Activated naive CD4-positive, alpha-beta T cell treated with anti-CD3 and anti-CD28 coated beads, Interleukin-2, amount 10 ng/mL, durations not matched to agents 7 days and 5 days (primary cell): ENCODE data around the gene EPB41.

Source experiments
- CTCF ChIA-PET: fragments of 350-600 bp; sonication (Branson Sonifier 250); formaldehyde crosslinking; loops from one replicate; lab custom pipeline; 2021; ENCODE audit warnings: antibody characterized with exemption; lab: Charles Lee
- DNase-seq: peaks from one replicate; pipeline ENCODE4 v3.0.0-alpha.2; 2020
- H3K27ac Mint-ChIP-seq: one replicate; pipeline ENCODE4 v1.8.0; 2021; ENCODE audit warnings: mild to moderate bottlenecking, moderate library complexity, mixed read lengths
- H3K27me3 Mint-ChIP-seq: one replicate; pipeline ENCODE4 v1.8.0; 2021; ENCODE audit warnings: mild to moderate bottlenecking, mixed read lengths
- H3K36me3 Mint-ChIP-seq: one replicate; pipeline ENCODE4 v1.8.0; 2021; ENCODE audit warnings: mixed read lengths
- H3K4me1 Mint-ChIP-seq: one replicate; pipeline ENCODE4 v1.8.0; 2021; ENCODE audit warnings: mixed read lengths
- H3K4me3 Mint-ChIP-seq: one replicate; pipeline ENCODE4 v1.8.0; 2021; ENCODE audit warnings: mild to moderate bottlenecking, moderate library complexity, mixed read lengths
- H3K9me3 Mint-ChIP-seq: one replicate; pipeline ENCODE4 v1.8.0; 2021; ENCODE audit warnings: mixed read lengths

The EPB41 gene

GRCh38 chr1:28885977-28886730, 28.2 kb upstream of the EPB41 start:
- CTCF ChIA-PET: interaction anchor here (0.9 to 10.4 kb wide), 2 partner anchors 146 to 316 kb away, joined by 3 to 211 read pairs; no protein-coding TSS in a partner anchor
- Mint-ChIP-seq H3K36me3 (peaks cover 3% of the 10 kb centered on the region), H3K9me3 (no peaks in the 10 kb centered on the region), H3K4me3 (peak overlapping the region; percentile 84), H3K27me3 (peaks cover 10% of the 10 kb centered on the region), H3K27ac (peak overlapping the region; percentile 92), H3K4me1 (peaks cover 71% of the 10 kb centered on the region)
- DNase-seq: no peak

GRCh38 chr1:28886731-28887418, 27.5 kb upstream of the EPB41 start:
- Mint-ChIP-seq H3K27me3 (peaks cover 7% of the 10 kb centered on the region), H3K4me3 (peak overlapping the region; percentile 84), H3K9me3 (no peaks in the 10 kb centered on the region), H3K27ac (peak overlapping the region; percentile 92), H3K4me1 (peaks cover 69% of the 10 kb centered on the region), H3K36me3 (peaks cover 6% of the 10 kb centered on the region)
- CTCF ChIA-PET: interaction anchor here (0.9 to 10.4 kb wide), 4 partner anchors 146 to 316 kb away, joined by 3 to 211 read pairs (median 4); no protein-coding TSS in a partner anchor
- DNase-seq: peak; percentile 94

- Mint-ChIP-seq H3K9me3 (no peaks in the 10 kb centered on the region), H3K36me3 (peaks cover 6% of the 10 kb centered on the region), H3K27me3 (peaks cover 3% of the 10 kb centered on the region), H3K4me3 (peak overlapping the region; percentile 84), H3K27ac (peak overlapping the region; percentile 92), H3K4me1 (peaks cover 64% of the 10 kb centered on the region)
- DNase-seq: peak; percentile 63
- CTCF ChIA-PET: interaction anchor here (0.5 to 1.6 kb wide), 3 partner anchors 44 to 315 kb away, joined by 3 to 5 read pairs (median 4); no protein-coding TSS in a partner anchor
These were observed 26.9 kb upstream of the EPB41 start for GRCh38 chr1:28887419-28887834.

- Mint-ChIP-seq H3K4me1 (peaks cover 61% of the 10 kb centered on the region), H3K4me3 (peak overlapping the region; percentile 84), H3K27me3 (peaks cover 3% of the 10 kb centered on the region), H3K36me3 (peaks cover 6% of the 10 kb centered on the region), H3K27ac (peak overlapping the region; percentile 69), H3K9me3 (no peaks in the 10 kb centered on the region)
- DNase-seq: no peak
- CTCF ChIA-PET: interaction anchor here (0.5 to 1.6 kb wide), 3 partner anchors 43 to 315 kb away, joined by 3 to 5 read pairs (median 4); no protein-coding TSS in a partner anchor
These were observed 26.3 kb upstream of the EPB41 start for GRCh38 chr1:28887835-28888682.

- H3K27ac Mint-ChIP-seq: no peak overlapping the region
- peak overlapping the region; percentile 27 for H3K4me3 Mint-ChIP-seq
- H3K9me3 Mint-ChIP-seq: no peaks in the 10 kb centered on the region
- peaks cover 9% of the 10 kb centered on the region for H3K36me3 Mint-ChIP-seq
- peaks cover 57% of the 10 kb centered on the region for H3K4me1 Mint-ChIP-seq
- peaks cover 3% of the 10 kb centered on the region for H3K27me3 Mint-ChIP-seq
- DNase-seq: no peak
- CTCF ChIA-PET: interaction anchor here (1.0 to 1.6 kb wide), 3 partner anchors 25 to 145 kb away, joined by 3 to 4 read pairs (median 4); partner anchors contain the start of gene EPB41
These were observed 25.5 kb upstream of the EPB41 start for GRCh38 chr1:28888915-28889314.

- Mint-ChIP-seq H3K36me3 (peaks cover 11% of the 10 kb centered on the region), H3K27me3 (peaks cover 3% of the 10 kb centered on the region), H3K4me3 (peak overlapping the region; percentile 27), H3K4me1 (peaks cover 55% of the 10 kb centered on the region), H3K9me3 (no peaks in the 10 kb centered on the region), H3K27ac (no peak overlapping the region)
- CTCF ChIA-PET: interaction anchor here (1.0 kb wide), 2 partner anchors 25 to 144 kb away, joined by 3 to 4 read pairs; partner anchors contain the start of gene EPB41
- no peak for DNase-seq
These were observed 25.0 kb upstream of the EPB41 start for GRCh38 chr1:28889357-28889756.

GRCh38 chr1:28890435-28890834, 23.9 kb upstream of the EPB41 start:
- Mint-ChIP-seq H3K9me3 (no peaks in the 10 kb centered on the region), H3K36me3 (peaks cover 12% of the 10 kb centered on the region), H3K27ac (no peak overlapping the region), H3K4me3 (no peak overlapping the region), H3K27me3 (no peaks in the 10 kb centered on the region), H3K4me1 (peaks cover 44% of the 10 kb centered on the region)
- CTCF ChIA-PET: interaction anchor here (2.1 kb wide), 1 partner anchor 144 kb away, joined by 10 read pairs; no protein-coding TSS in a partner anchor
- no peak for DNase-seq

- no peak overlapping the region for H3K4me3 Mint-ChIP-seq
- H3K27ac Mint-ChIP-seq: no peak overlapping the region
- peaks cover 12% of the 10 kb centered on the region for H3K36me3 Mint-ChIP-seq
- no peaks in the 10 kb centered on the region for H3K27me3 Mint-ChIP-seq
- H3K9me3 Mint-ChIP-seq: no peaks in the 10 kb centered on the region
- no peak for DNase-seq
- CTCF ChIA-PET: interaction anchor here (2.1 kb wide), 1 partner anchor 143 kb away, joined by 10 read pairs; no protein-coding TSS in a partner anchor
- H3K4me1 Mint-ChIP-seq: peaks cover 40% of the 10 kb centered on the region
These were observed 23.5 kb upstream of the EPB41 start for GRCh38 chr1:28890836-28891235.

GRCh38 chr1:28891256-28891655, 23.1 kb upstream of the EPB41 start:
- Mint-ChIP-seq H3K27ac (no peak overlapping the region), H3K27me3 (no peaks in the 10 kb centered on the region), H3K36me3 (peaks cover 12% of the 10 kb centered on the region), H3K4me1 (peaks cover 36% of the 10 kb centered on the region), H3K4me3 (no peak overlapping the region), H3K9me3 (no peaks in the 10 kb centered on the region)
- CTCF ChIA-PET: interaction anchor here (2.1 kb wide), 1 partner anchor 143 kb away, joined by 10 read pairs; no protein-coding TSS in a partner anchor
- DNase-seq: no peak

GRCh38 chr1:28893403-28894102, 20.8 kb upstream of the EPB41 start:
- Mint-ChIP-seq H3K27ac (no peak overlapping the region), H3K36me3 (peaks cover 12% of the 10 kb centered on the region), H3K4me3 (no peak overlapping the region), H3K4me1 (peaks cover 35% of the 10 kb centered on the region), H3K9me3 (no peaks in the 10 kb centered on the region), H3K27me3 (no peaks in the 10 kb centered on the region)
- DNase-seq: peak; percentile 44
- CTCF ChIA-PET: interaction anchor here (0.7 to 2.1 kb wide), 8 partner anchors 9 to 309 kb away, joined by 3 to 9 read pairs (median 4); no protein-coding TSS in a partner anchor

GRCh38 chr1:28894785-28895184, 19.6 kb upstream of the EPB41 start:
- Mint-ChIP-seq H3K4me1 (peaks cover 35% of the 10 kb centered on the region), H3K9me3 (no peaks in the 10 kb centered on the region), H3K27ac (no peak overlapping the region), H3K36me3 (peaks cover 12% of the 10 kb centered on the region), H3K4me3 (no peak overlapping the region), H3K27me3 (no peaks in the 10 kb centered on the region)
- DNase-seq: no peak
- CTCF ChIA-PET: interaction anchor here (0.6 to 2.1 kb wide), 4 partner anchors 8 to 142 kb away, joined by 3 to 9 read pairs (median 6); no protein-coding TSS in a partner anchor

GRCh38 chr1:28895896-28896608, 18.3 kb upstream of the EPB41 start:
- Mint-ChIP-seq H3K4me3 (no peak overlapping the region), H3K4me1 (peaks cover 30% of the 10 kb centered on the region), H3K9me3 (no peaks in the 10 kb centered on the region), H3K27me3 (no peaks in the 10 kb centered on the region), H3K36me3 (peaks cover 12% of the 10 kb centered on the region), H3K27ac (no peak overlapping the region)
- DNase-seq: no peak
- CTCF ChIA-PET: no interaction called here
